DOHH2 (cell line): Measurements from ENCODE around the gene ATG14.
"Not testable (repeated sequence)": the region's sequence is repeated elsewhere in the genome, so short reads cannot be mapped to it uniquely, and the experiment has no call there.

Experiments
- H3F3A ChIP-seq: fragments of 200-600 bp; sonication (generic), shearing (Covaris generic); 2 replicates; pipeline ENCODE4 v1.6.0; 2016; ENCODE audit warnings: antibody characterized with exemption, mild to moderate bottlenecking; ENCODE audit not compliant: control insufficient read depth, insufficient read depth
- H3K27ac ChIP-seq: fragments of 200-600 bp; sonication (generic); 2 replicates; pipeline ENCODE4 v1.5.1; 2014; ENCODE audit warnings: low read depth, mild to moderate bottlenecking, low read length, moderate library complexity
- H3K27me3 ChIP-seq: fragments of 200-600 bp; sonication (generic); 2 replicates; pipeline ENCODE4 v1.6.1; 2014; ENCODE audit warnings: mild to moderate bottlenecking, low read length, mixed read lengths; ENCODE audit not compliant: control insufficient read depth
- H3K36me3 ChIP-seq: fragments of 200-600 bp; sonication (generic); 2 replicates; pipeline ENCODE4 v1.6.1; 2014; ENCODE audit warnings: mild to moderate bottlenecking, low read length, moderate library complexity, mixed read lengths; ENCODE audit not compliant: control insufficient read depth
- H3K4me1 ChIP-seq: fragments of 200-600 bp; sonication (generic); 2 replicates; pipeline ENCODE4 v1.6.1; 2014; ENCODE audit warnings: mild to moderate bottlenecking, low read length, mixed read lengths; ENCODE audit not compliant: control insufficient read depth
- H3K4me2 ChIP-seq: fragments of 200-600 bp; sonication (generic); 2 replicates; pipeline ENCODE4 v1.6.0; 2014; ENCODE audit warnings: mild to moderate bottlenecking, low read length, moderate library complexity
- H3K4me3 ChIP-seq: fragments of 200-600 bp; sonication (generic); 2 replicates; pipeline ENCODE4 v1.5.1; 2014; ENCODE audit warnings: mild to moderate bottlenecking, low read length, mixed read lengths
- H3K79me2 ChIP-seq: fragments of 200-600 bp; sonication (generic); 2 replicates; pipeline ENCODE4 v1.6.1; 2014; ENCODE audit warnings: mild to moderate bottlenecking, low read length, mixed read lengths; ENCODE audit not compliant: control insufficient read depth
- H3K9me2 ChIP-seq: fragments of 200-600 bp; sonication (generic); replicated peaks from 2 replicates; pipeline ENCODE4 v1.6.1; 2014; ENCODE audit warnings: mild to moderate bottlenecking, low read length, mixed read lengths; ENCODE audit not compliant: control insufficient read depth
- H3K9me3 ChIP-seq: fragments of 200-600 bp; sonication (generic); 2 replicates; pipeline ENCODE4 v1.6.1; 2014; ENCODE audit warnings: antibody characterized with exemption, low read length, mixed read lengths; ENCODE audit not compliant: control insufficient read depth, insufficient read depth
- H4K20me1 ChIP-seq: fragments of 200-600 bp; sonication (generic); 2 replicates; pipeline ENCODE4 v1.6.0; 2014; ENCODE audit warnings: low read depth, mild to moderate bottlenecking, antibody characterized with exemption, low read length, moderate library complexity; ENCODE audit not compliant: control insufficient read depth, insufficient read depth
- CTCF ChIP-seq: fragments of 200-600 bp; sonication (generic); IDR thresholded peaks from one replicate; pipeline ENCODE4 v1.5.1; 2014; ENCODE audit warnings: antibody characterized with exemption, mild to moderate bottlenecking, low read depth, low read length; ENCODE audit not compliant: poor library complexity, severe bottlenecking
- EZH2phosphoT487 ChIP-seq: fragments of 200-600 bp; sonication (generic); IDR thresholded peaks from 2 replicates; pipeline ENCODE4 v1.6.1; 2017; ENCODE audit warnings: borderline replicate concordance, mild to moderate bottlenecking, antibody characterized with exemption, low read length, moderate library complexity, mixed read lengths

The ATG14 gene

GRCh38 chr14:55411426-55412389 lies at the start of gene ATG14:
Gene ATG14, minus strand, starts transcription at chr14:55411830. Its CDS starts 8 bp downstream, at chr14:55411822.
- H3K9me2 ChIP-seq: no peaks in the 10 kb centered on the region
- peak within 1 kb of the TSS; percentile 97 for H3K4me3 ChIP-seq
- H3K9me3 ChIP-seq: no peaks in the 10 kb centered on the region
- TF ChIP-seq CTCF (no peak), EZH2phosphoT487 (no peak)
- peaks cover 36% of the 10 kb centered on the region for H3K79me2 ChIP-seq
- peaks cover 15% of the 10 kb centered on the region for H3K4me1 ChIP-seq
- peaks cover 4% of the 10 kb centered on the region for H3K27me3 ChIP-seq
- H3K36me3 ChIP-seq: no peaks in the 10 kb centered on the region
- H3K27ac ChIP-seq: 0 out of 2 replicates have a peak within 1 kb of the TSS, but pooled peaks have one; percentile 20
- H4K20me1 ChIP-seq: no peaks in the 10 kb centered on the region
- peak within 1 kb of the TSS; percentile 98 for H3K4me2 ChIP-seq
- H3F3A ChIP-seq: no peaks in the 10 kb centered on the region

GRCh38 chr14:55458800-55459515 lies 47.3 kb upstream of the ATG14 start:
- no peak overlapping the region for H3K27ac ChIP-seq
- H3F3A ChIP-seq: no peaks in the 10 kb centered on the region
- TF ChIP-seq EZH2phosphoT487 (no peak), CTCF (no peak)
- no peaks in the 10 kb centered on the region for H4K20me1 ChIP-seq
- H3K36me3 ChIP-seq: no peaks in the 10 kb centered on the region
- H3K4me2 ChIP-seq: no peak overlapping the region
- H3K79me2 ChIP-seq: no peaks in the 10 kb centered on the region
- 0 out of 2 replicates have a peak, but pooled peaks cover 5% of the 10 kb centered on the region for H3K27me3 ChIP-seq
- no peaks in the 10 kb centered on the region for H3K9me3 ChIP-seq
- H3K9me2 ChIP-seq: no peaks in the 10 kb centered on the region
- H3K4me3 ChIP-seq: no peak overlapping the region
- H3K4me1 ChIP-seq: no peaks in the 10 kb centered on the region

- H3K4me3 ChIP-seq: no peak overlapping the region
- H3K27me3 ChIP-seq: peaks cover 5% of the 10 kb centered on the region; the same call in 1 of the 2 replicates
- TF ChIP-seq EZH2phosphoT487 (no peak), CTCF (no peak)
- H4K20me1 ChIP-seq: no peaks in the 10 kb centered on the region
- no peaks in the 10 kb centered on the region for H3K9me3 ChIP-seq
- H3K79me2 ChIP-seq: no peaks in the 10 kb centered on the region
- H3K27ac ChIP-seq: no peak overlapping the region
- no peaks in the 10 kb centered on the region for H3K4me1 ChIP-seq
- no peaks in the 10 kb centered on the region for H3K9me2 ChIP-seq
- no peak overlapping the region for H3K4me2 ChIP-seq
- no peaks in the 10 kb centered on the region for H3F3A ChIP-seq
- no peaks in the 10 kb centered on the region for H3K36me3 ChIP-seq
Observed at GRCh38 chr14:55457496-55457895, 45.9 kb upstream of the ATG14 start.

DNA sequence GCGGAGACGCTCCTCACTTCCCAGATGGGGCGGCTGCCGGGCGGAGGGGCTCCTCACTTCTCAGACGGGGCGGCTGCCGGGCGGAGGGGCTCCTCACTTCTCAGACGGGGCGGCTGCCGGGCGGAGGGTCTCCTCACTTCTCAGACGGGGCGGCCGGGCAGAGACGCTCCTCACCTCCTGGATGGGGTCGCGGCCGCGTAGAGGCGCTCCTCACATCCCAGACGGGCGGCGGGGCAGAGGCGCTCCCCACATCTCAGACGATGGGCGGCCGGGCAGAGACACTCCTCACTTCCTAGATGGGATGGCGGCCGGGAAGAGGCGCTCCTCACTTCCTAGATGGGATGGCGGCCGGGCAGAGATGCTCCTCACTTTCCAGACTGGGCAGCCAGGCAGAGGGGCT lies 44.8 kb upstream of the ATG14 start:
- H4K20me1 ChIP-seq, H3K4me2 ChIP-seq, H3K79me2 ChIP-seq, H3F3A ChIP-seq, H3K9me3 ChIP-seq, H3K36me3 ChIP-seq, H3K27ac ChIP-seq, H3K27me3 ChIP-seq, H3K4me3 ChIP-seq, H3K4me1 ChIP-seq, H3K9me2 ChIP-seq: not testable (repeated sequence)
